Measurements from ENCODE around the gene SEMA6A. TPM values are rescaled to one million over a fixed set of nuclear protein-coding genes. Genes with fewer than 3 reads are reported as not detected.

Gene SEMA6A
- total and polyA plus RNA-seq, 7 donors, result 4.9 to 55.7 (median 25.0) TPM

- intact Hi-C loops (cut with DNase I), result no loop called here
- H3K4me1 ChIP-seq, result peaks cover 0 to 7% (median 0%) of the 10 kb centered on the region in 4 donors
- H3K4me3 ChIP-seq, result no peak overlapping the region
- 92 to 93% methylated on average over 2 of the region's 2 CpGs for WGBS, 2 donors
- H3K27me3 ChIP-seq, result no peaks in the 10 kb centered on the region
- H3K27ac ChIP-seq, result no peak overlapping the region
- DNase-seq, result no peak
- no peak for TF ChIP-seq POLR2A (IDR thresholded peaks at IDR 0.05)
- TF ChIP-seq CTCF (IDR thresholded peaks at IDR 0.05), result no peak
- no peak for TF ChIP-seq POLR2AphosphoS5 (IDR thresholded peaks at IDR 0.05)
- no peak for TF ChIP-seq EP300 (IDR thresholded peaks at IDR 0.05)
- H3K9me3 ChIP-seq, result no peaks in the 10 kb centered on the region
- H3K36me3 ChIP-seq, result no peaks in the 10 kb centered on the region
Observed at GRCh38 chr5:116428413-116428812, 146.2 kb downstream of the SEMA6A start.

- no peaks in the 10 kb centered on the region for H3K36me3 ChIP-seq
- TF ChIP-seq POLR2A (IDR thresholded peaks at IDR 0.05), result no peak
- TF ChIP-seq POLR2AphosphoS5 (IDR thresholded peaks at IDR 0.05), result no peak
- TF ChIP-seq EP300 (IDR thresholded peaks at IDR 0.05), result no peak
- TF ChIP-seq CTCF (IDR thresholded peaks at IDR 0.05), result no peak
- no peak overlapping the region for H3K27ac ChIP-seq
- no peak for DNase-seq
- H3K9me3 ChIP-seq, result no peaks in the 10 kb centered on the region
- H3K4me3 ChIP-seq, result no peak overlapping the region
- H3K4me1 ChIP-seq, result peaks cover 0 to 10% (median 0%) of the 10 kb centered on the region in 4 donors
- H3K27me3 ChIP-seq, result no peaks in the 10 kb centered on the region
- intact Hi-C loops (cut with DNase I), result no loop called here
- WGBS, 2 donors, result 25 to 54% methylated on average over 2 of the region's 2 CpGs
Observed at GRCh38 chr5:116424951-116425350, 149.7 kb downstream of the SEMA6A start.

- no peak for TF ChIP-seq EP300 (IDR thresholded peaks at IDR 0.05)
- no peak for TF ChIP-seq POLR2AphosphoS5 (IDR thresholded peaks at IDR 0.05)
- no peak for TF ChIP-seq CTCF (IDR thresholded peaks at IDR 0.05)
- TF ChIP-seq POLR2A (IDR thresholded peaks at IDR 0.05), result no peak
- Histone ChIP-seq H3K4me3 (no peak overlapping the region), H3K27me3 (no peaks in the 10 kb centered on the region), H3K36me3 (no peaks in the 10 kb centered on the region), H3K4me1 (peaks cover 0 to 10% (median 0%) of the 10 kb centered on the region in 4 donors), H3K27ac (no peak overlapping the region), H3K9me3 (no peaks in the 10 kb centered on the region)
- WGBS, 2 donors, result 96 to 98% methylated on average over 4 of the region's 4 CpGs
- no peak for DNase-seq
- intact Hi-C loops (cut with DNase I), result no loop called here
Observed at GRCh38 chr5:116424258-116424615, 150.4 kb downstream of the SEMA6A start.

- no peaks in the 10 kb centered on the region for H3K9me3 ChIP-seq
- H3K4me1 ChIP-seq, result peaks cover 0 to 10% (median 0%) of the 10 kb centered on the region in 4 donors
- WGBS, 2 donors, result 86 to 91% methylated on average over 5 of the region's 5 CpGs
- no peaks in the 10 kb centered on the region for H3K36me3 ChIP-seq
- DNase-seq, result no peak
- H3K4me3 ChIP-seq, result no peak overlapping the region
- no peak overlapping the region for H3K27ac ChIP-seq
- TF ChIP-seq CTCF (IDR thresholded peaks at IDR 0.05), result no peak
- no peak for TF ChIP-seq POLR2A (IDR thresholded peaks at IDR 0.05)
- TF ChIP-seq POLR2AphosphoS5 (IDR thresholded peaks at IDR 0.05), result no peak
- no peak for TF ChIP-seq EP300 (IDR thresholded peaks at IDR 0.05)
- intact Hi-C loops (cut with DNase I), result no loop called here
- no peaks in the 10 kb centered on the region for H3K27me3 ChIP-seq
Observed at GRCh38 chr5:116423587-116424257, 150.9 kb downstream of the SEMA6A start.

GRCh38 chr5:116423141-116423540 is 151.5 kb downstream of the SEMA6A start:
- Histone ChIP-seq H3K4me1 (peaks cover 0 to 10% (median 0%) of the 10 kb centered on the region in 4 donors), H3K27ac (no peak overlapping the region), H3K27me3 (no peaks in the 10 kb centered on the region), H3K9me3 (no peaks in the 10 kb centered on the region), H3K4me3 (no peak overlapping the region), H3K36me3 (no peaks in the 10 kb centered on the region)
- DNase-seq, result no peak
- TF ChIP-seq CTCF (IDR thresholded peaks at IDR 0.05) (no peak), POLR2A (IDR thresholded peaks at IDR 0.05) (no peak), EP300 (IDR thresholded peaks at IDR 0.05) (no peak), POLR2AphosphoS5 (IDR thresholded peaks at IDR 0.05) (no peak)
- intact Hi-C loops (cut with DNase I), result no loop called here

All from sigmoid colon (tissue), 7 donors.